ENCODE data around the gene AXIN2. TPM values are rescaled to one million over a fixed set of nuclear protein-coding genes. Genes with fewer than 3 reads are reported as not detected.

The AXIN2 gene
- total and polyA plus RNA-seq, 2 donors from 2014 or later = 1.2 to 14.0 TPM

- H3K27me3 ChIP-seq (ENCODE audit: control insufficient read depth, insufficient read depth, low read length) = no peaks in the 10 kb centered on the region
- DNase-seq (peak in 1 of 5 donors; percentile 9), FAIRE-seq (no peak)
- no peak overlapping the region for H3K4me3 ChIP-seq (ENCODE audit: low read length in 3 of 3)
- H3K27ac ChIP-seq (ENCODE audit: low read depth in 2 of 2, low read length in 2 of 2) = no peak overlapping the region
- no peak for TF ChIP-seq CTCF (IDR thresholded peaks at IDR 0.05; ENCODE audit: borderline replicate concordance, extremely low read depth, insufficient read depth)
- intact Hi-C loops (cut with DNase I) = no loop called here
- no peak overlapping the region for H3K9ac ChIP-seq (ENCODE audit: low read length in 3 of 3)
- H3K36me3 ChIP-seq (ENCODE audit: control insufficient read depth in 2 of 3, insufficient read depth in 3 of 3, low read length in 3 of 3) = peaks cover 0 to 11% (median 2%) of the 10 kb centered on the region in 3 donors
- peaks cover 0 to 9% (median 7%) of the 10 kb centered on the region in 3 donors for H3K4me1 ChIP-seq (ENCODE audit: control insufficient read depth in 2 of 3, insufficient read depth in 2 of 3, low read depth in 1 of 3, low read length in 3 of 3)
- no peaks in the 10 kb centered on the region for H3K9me3 ChIP-seq (ENCODE audit: control insufficient read depth in 2 of 3, insufficient read depth in 1 of 3, low read length in 3 of 3)
These were observed 10.7 kb downstream of the AXIN2 start for GRCh38 chr17:65550758-65551157.

GRCh38 chr17:65550075-65550662 is 11.3 kb downstream of the AXIN2 start:
- FAIRE-seq (no peak), DNase-seq (peak in 1 of 5 donors; percentile 32)
- peaks cover 0 to 11% (median 2%) of the 10 kb centered on the region in 3 donors for H3K36me3 ChIP-seq (ENCODE audit: control insufficient read depth in 2 of 3, insufficient read depth in 3 of 3, low read length in 3 of 3)
- H3K27me3 ChIP-seq (ENCODE audit: control insufficient read depth, insufficient read depth, low read length) = no peaks in the 10 kb centered on the region
- intact Hi-C loops (cut with DNase I) = no loop called here
- H3K4me3 ChIP-seq (ENCODE audit: low read length in 3 of 3) = no peak overlapping the region
- no peaks in the 10 kb centered on the region for H3K9me3 ChIP-seq (ENCODE audit: control insufficient read depth in 2 of 3, insufficient read depth in 1 of 3, low read length in 3 of 3)
- no peak overlapping the region for H3K27ac ChIP-seq (ENCODE audit: low read depth in 2 of 2, low read length in 2 of 2)
- TF ChIP-seq CTCF (IDR thresholded peaks at IDR 0.05; ENCODE audit: borderline replicate concordance, extremely low read depth, insufficient read depth) = no peak
- peaks cover 0 to 8% (median 7%) of the 10 kb centered on the region in 3 donors for H3K4me1 ChIP-seq (ENCODE audit: control insufficient read depth in 2 of 3, insufficient read depth in 2 of 3, low read depth in 1 of 3, low read length in 3 of 3)
- no peak overlapping the region for H3K9ac ChIP-seq (ENCODE audit: low read length in 3 of 3)

GRCh38 chr17:65548269-65548969 is 13.0 kb downstream of the AXIN2 start:
- H3K27me3 ChIP-seq (ENCODE audit: control insufficient read depth, insufficient read depth, low read length) = no peaks in the 10 kb centered on the region
- H3K9me3 ChIP-seq (ENCODE audit: control insufficient read depth in 2 of 3, insufficient read depth in 1 of 3, low read length in 3 of 3) = no peaks in the 10 kb centered on the region
- H3K36me3 ChIP-seq (ENCODE audit: control insufficient read depth in 2 of 3, insufficient read depth in 3 of 3, low read length in 3 of 3) = peaks cover 0 to 11% (median 2%) of the 10 kb centered on the region in 3 donors
- intact Hi-C loops (cut with DNase I) = no loop called here
- no peak for DNase-seq
- H3K9ac ChIP-seq (ENCODE audit: low read length in 3 of 3) = no peak overlapping the region
- no peak for FAIRE-seq
- peaks cover 0 to 7% (median 4%) of the 10 kb centered on the region in 3 donors for H3K4me1 ChIP-seq (ENCODE audit: control insufficient read depth in 2 of 3, insufficient read depth in 2 of 3, low read depth in 1 of 3, low read length in 3 of 3)
- H3K27ac ChIP-seq (ENCODE audit: low read depth in 2 of 2, low read length in 2 of 2) = no peak overlapping the region
- no peak for TF ChIP-seq CTCF (IDR thresholded peaks at IDR 0.05; ENCODE audit: borderline replicate concordance, extremely low read depth, insufficient read depth)
- H3K4me3 ChIP-seq (ENCODE audit: low read length in 3 of 3) = no peak overlapping the region
